GM19452 (cell line): Measurements from ENCODE around the gene SPEM2.
"Not testable (repeated sequence)": the region's sequence is repeated elsewhere in the genome, so short reads cannot be mapped to it uniquely, and the experiment has no call there.

Experiments
- ATAC-seq: cut with Tn5 transposase; IDR thresholded peaks from one replicate; pipeline ENCODE4 v1.9.1; 2021; ENCODE audit not compliant: unreplicated experiment

SPEM2 gene

GRCh38 chr17:7468804-7469389, 43.5 kb downstream of the SPEM2 start:
- ATAC-seq, result no peak

- ATAC-seq, result not testable (repeated sequence)
These were observed 44.4 kb downstream of the SPEM2 start for GRCh38 chr17:7469843-7470242.

GRCh38 chr17:7470457-7470973, 45.1 kb downstream of the SPEM2 start:
- not testable (repeated sequence) for ATAC-seq

- no peak for ATAC-seq
These were observed 46.3 kb downstream of the SPEM2 start for GRCh38 chr17:7471729-7472128.

GRCh38 chr17:7474767-7475166, 49.4 kb downstream of the SPEM2 start:
- ATAC-seq, result not testable (repeated sequence)

- no peak for ATAC-seq
These were observed 50.5 kb downstream of the SPEM2 start for GRCh38 chr17:7475764-7476422.

GRCh38 chr17:7476494-7476893, 51.1 kb downstream of the SPEM2 start:
- ATAC-seq, result no peak

- no peak for ATAC-seq
These were observed 51.5 kb downstream of the SPEM2 start for GRCh38 chr17:7476951-7477350.
